Measurements from ENCODE around the gene F5. TPM values are rescaled to one million over a fixed set of nuclear protein-coding genes. Genes with fewer than 3 reads are reported as not detected.

The F5 gene
- total and polyA plus RNA-seq, 2 of the 13 experiments (the other 11 are each of a cell fraction or from before 2014, with no cell fraction given), result 38.3 to 64.0 TPM

DNA sequence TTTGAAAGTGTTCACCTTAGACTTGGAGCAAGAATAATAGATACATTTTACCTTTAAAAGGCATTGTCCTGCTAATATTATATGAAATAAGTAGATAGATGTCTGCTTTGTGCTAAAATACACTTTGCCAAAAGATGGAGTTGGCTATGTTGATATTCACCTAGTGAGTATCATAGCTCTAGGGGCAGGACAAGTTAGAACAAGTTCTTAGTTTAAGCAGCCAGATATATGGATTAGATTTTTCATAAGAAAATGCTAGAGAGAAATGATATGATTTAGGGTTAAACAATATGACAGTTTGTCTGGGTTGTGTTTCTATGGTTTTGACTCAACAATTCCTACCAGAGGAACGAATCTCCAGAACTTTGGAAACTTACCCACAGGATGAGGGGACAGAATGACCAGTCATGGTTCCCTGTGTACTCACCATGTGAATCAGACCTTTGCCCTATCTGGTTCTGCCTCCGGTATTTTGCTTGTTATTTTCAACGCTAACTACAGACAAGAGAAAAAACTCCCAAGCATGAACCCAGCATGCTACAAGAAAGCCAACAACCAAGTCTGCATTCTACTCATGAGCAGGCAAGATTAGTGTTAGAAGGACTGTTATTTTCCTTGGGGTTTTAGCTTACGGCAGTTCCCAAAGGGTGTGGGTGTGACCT, 1.7 kb downstream of the F5 start (continued):
- no peak for TF ChIP-seq RBAK (CRISPR knock-in tag; IDR thresholded peaks at IDR 0.05)
- TF ChIP-seq SMARCC2 (IDR thresholded peaks at IDR 0.05), result no peak
- TF ChIP-seq ASH2L (IDR thresholded peaks at IDR 0.05; ENCODE audit: insufficient read length, low read depth, low read length), result peak; percentile 57
- peak; percentile 80; the same call in 1 of the 2 replicates for TF ChIP-seq SIN3A (IDR thresholded peaks at IDR 0.05; ENCODE audit: borderline replicate concordance, low read depth, low read length)
- TF ChIP-seq ATF1 (CRISPR knock-in tag; IDR thresholded peaks at IDR 0.05), result no peak
- TF ChIP-seq, protein P1, sequence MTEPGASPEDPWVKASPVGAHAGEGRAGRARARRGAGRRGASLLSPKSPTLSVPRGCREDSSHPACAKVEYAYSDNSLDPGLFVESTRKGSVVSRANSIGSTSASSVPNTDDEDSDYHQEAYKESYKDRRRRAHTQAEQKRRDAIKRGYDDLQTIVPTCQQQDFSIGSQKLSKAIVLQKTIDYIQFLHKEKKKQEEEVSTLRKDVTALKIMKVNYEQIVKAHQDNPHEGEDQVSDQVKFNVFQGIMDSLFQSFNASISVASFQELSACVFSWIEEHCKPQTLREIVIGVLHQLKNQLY (CRISPR knock-in tag; IDR thresholded peaks at IDR 0.05), result no peak
- no peak for TF ChIP-seq RXRA (CRISPR knock-in tag; IDR thresholded peaks at IDR 0.05)
- no peak for TF ChIP-seq ZNF589 (CRISPR knock-in tag; conservative IDR thresholded peaks at IDR 0.05)
- no peak for TF ChIP-seq ARNTL (CRISPR knock-in tag; IDR thresholded peaks at IDR 0.05)
- TF ChIP-seq, protein P2, sequence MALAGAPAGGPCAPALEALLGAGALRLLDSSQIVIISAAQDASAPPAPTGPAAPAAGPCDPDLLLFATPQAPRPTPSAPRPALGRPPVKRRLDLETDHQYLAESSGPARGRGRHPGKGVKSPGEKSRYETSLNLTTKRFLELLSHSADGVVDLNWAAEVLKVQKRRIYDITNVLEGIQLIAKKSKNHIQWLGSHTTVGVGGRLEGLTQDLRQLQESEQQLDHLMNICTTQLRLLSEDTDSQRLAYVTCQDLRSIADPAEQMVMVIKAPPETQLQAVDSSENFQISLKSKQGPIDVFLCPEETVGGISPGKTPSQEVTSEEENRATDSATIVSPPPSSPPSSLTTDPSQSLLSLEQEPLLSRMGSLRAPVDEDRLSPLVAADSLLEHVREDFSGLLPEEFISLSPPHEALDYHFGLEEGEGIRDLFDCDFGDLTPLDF (CRISPR knock-in tag; IDR thresholded peaks at IDR 0.05), result 0 out of 2 replicates have a peak, but pooled peaks have one; percentile 43
- no peak for TF ChIP-seq TAF15 (IDR thresholded peaks at IDR 0.05; ENCODE audit: low read depth, low read length, poor library complexity, severe bottlenecking)
- 0 out of 2 replicates have a peak, but pooled peaks have one; percentile 42 for TF ChIP-seq ZNF761 (CRISPR knock-in tag; conservative IDR thresholded peaks at IDR 0.05)
- TF ChIP-seq RBM39 (IDR thresholded peaks at IDR 0.05; ENCODE audit: low read depth, low read length, poor library complexity, severe bottlenecking), result no peak
- TF ChIP-seq ZNF292 (CRISPR knock-in tag; IDR thresholded peaks at IDR 0.05; ENCODE audit: borderline replicate concordance, low read depth), result peak; percentile 51
- no peak for TF ChIP-seq REXO4 (CRISPR knock-in tag; IDR thresholded peaks at IDR 0.05; ENCODE audit: borderline replicate concordance)
- no peak for TF ChIP-seq HMG20B (CRISPR knock-in tag; conservative IDR thresholded peaks at IDR 0.05)
- TF ChIP-seq, protein P3, sequence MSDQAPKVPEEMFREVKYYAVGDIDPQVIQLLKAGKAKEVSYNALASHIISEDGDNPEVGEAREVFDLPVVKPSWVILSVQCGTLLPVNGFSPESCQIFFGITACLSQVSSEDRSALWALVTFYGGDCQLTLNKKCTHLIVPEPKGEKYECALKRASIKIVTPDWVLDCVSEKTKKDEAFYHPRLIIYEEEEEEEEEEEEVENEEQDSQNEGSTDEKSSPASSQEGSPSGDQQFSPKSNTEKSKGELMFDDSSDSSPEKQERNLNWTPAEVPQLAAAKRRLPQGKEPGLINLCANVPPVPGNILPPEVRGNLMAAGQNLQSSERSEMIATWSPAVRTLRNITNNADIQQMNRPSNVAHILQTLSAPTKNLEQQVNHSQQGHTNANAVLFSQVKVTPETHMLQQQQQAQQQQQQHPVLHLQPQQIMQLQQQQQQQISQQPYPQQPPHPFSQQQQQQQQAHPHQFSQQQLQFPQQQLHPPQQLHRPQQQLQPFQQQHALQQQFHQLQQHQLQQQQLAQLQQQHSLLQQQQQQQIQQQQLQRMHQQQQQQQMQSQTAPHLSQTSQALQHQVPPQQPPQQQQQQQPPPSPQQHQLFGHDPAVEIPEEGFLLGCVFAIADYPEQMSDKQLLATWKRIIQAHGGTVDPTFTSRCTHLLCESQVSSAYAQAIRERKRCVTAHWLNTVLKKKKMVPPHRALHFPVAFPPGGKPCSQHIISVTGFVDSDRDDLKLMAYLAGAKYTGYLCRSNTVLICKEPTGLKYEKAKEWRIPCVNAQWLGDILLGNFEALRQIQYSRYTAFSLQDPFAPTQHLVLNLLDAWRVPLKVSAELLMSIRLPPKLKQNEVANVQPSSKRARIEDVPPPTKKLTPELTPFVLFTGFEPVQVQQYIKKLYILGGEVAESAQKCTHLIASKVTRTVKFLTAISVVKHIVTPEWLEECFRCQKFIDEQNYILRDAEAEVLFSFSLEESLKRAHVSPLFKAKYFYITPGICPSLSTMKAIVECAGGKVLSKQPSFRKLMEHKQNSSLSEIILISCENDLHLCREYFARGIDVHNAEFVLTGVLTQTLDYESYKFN (CRISPR knock-in tag; conservative IDR thresholded peaks at IDR 0.05), result peak; percentile 83
- TF ChIP-seq CAMTA2 (CRISPR knock-in tag; IDR thresholded peaks at IDR 0.05; ENCODE audit: borderline replicate concordance), result no peak
- TF ChIP-seq JUN (CRISPR knock-in tag; IDR thresholded peaks at IDR 0.05), result no peak
- no peak for TF ChIP-seq ZNF766 (CRISPR knock-in tag; IDR thresholded peaks at IDR 0.05; ENCODE audit: borderline replicate concordance)
- TF ChIP-seq ZNF672 (CRISPR knock-in tag; IDR thresholded peaks at IDR 0.05), result no peak
- TF ChIP-seq PHF8 (CRISPR knock-in tag; IDR thresholded peaks at IDR 0.05), result peak; percentile 18; the same call in 1 of the 2 replicates
- TF ChIP-seq, protein P4, sequence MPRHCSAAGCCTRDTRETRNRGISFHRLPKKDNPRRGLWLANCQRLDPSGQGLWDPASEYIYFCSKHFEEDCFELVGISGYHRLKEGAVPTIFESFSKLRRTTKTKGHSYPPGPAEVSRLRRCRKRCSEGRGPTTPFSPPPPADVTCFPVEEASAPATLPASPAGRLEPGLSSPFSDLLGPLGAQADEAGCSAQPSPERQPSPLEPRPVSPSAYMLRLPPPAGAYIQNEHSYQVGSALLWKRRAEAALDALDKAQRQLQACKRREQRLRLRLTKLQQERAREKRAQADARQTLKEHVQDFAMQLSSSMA (CRISPR knock-in tag; IDR thresholded peaks at IDR 0.05), result no peak
- TF ChIP-seq ZNF713 (CRISPR knock-in tag; IDR thresholded peaks at IDR 0.05), result no peak
- no peak for TF ChIP-seq ZNF790 (CRISPR knock-in tag; IDR thresholded peaks at IDR 0.05; ENCODE audit: borderline replicate concordance)

All from HepG2 (cell line).